HEK293 (cell line): ENCODE data around the gene CEP295NL.

ENCODE experiments used
- CTCF ChIA-PET: fragments of 350-600 bp; formaldehyde crosslinking; extraction: SDS; loops from one replicate; lab custom pipeline; 2021; ENCODE audit warnings: antibody characterized with exemption; lab: Yijun Ruan, JAX
- POLR2A ChIA-PET: fragments of 300-600 bp; formaldehyde crosslinking; extraction: SDS; loops from one replicate; lab custom pipeline; 2020; ENCODE audit warnings: antibody characterized with exemption, inconsistent platforms; lab: Yijun Ruan, JAX
- H3K27ac ChIP-seq: fragments of 200-500 bp; sonication (Bioruptor generic); 2 replicates; pipeline ENCODE4 v1.5.1; 2014; ENCODE audit warnings: low read depth, low read length, control low read depth, inconsistent platforms; ENCODE audit errors: extremely low read depth
- H3K36me3 ChIP-seq, 2 experiments: fragments of 200-500 bp in 1 of 2; sonication (Bioruptor generic) in 1 of 2; 1 replicate in 1 of 2; 2 replicates in 1 of 2; pipeline ENCODE4 v1.5.1; 2014 to 2017; ENCODE audit warnings: inconsistent platforms in 2 of 2, low read length in 2 of 2; ENCODE audit not compliant: control insufficient read depth in 2 of 2, insufficient read depth in 1 of 2
- H3K4me1 ChIP-seq: fragments of 200-500 bp; sonication (Bioruptor generic); 2 replicates; pipeline ENCODE4 v1.5.1; 2014; ENCODE audit warnings: mild to moderate bottlenecking, low read length, inconsistent platforms; ENCODE audit not compliant: control insufficient read depth, insufficient read depth
- H3K4me3 ChIP-seq: 2 replicates; pipeline ENCODE4 v1.5.1; 2011; ENCODE audit warnings: low read depth, mild to moderate bottlenecking, control low read depth, low read length, moderate library complexity
- H3K9me3 ChIP-seq: fragments of 200-500 bp; sonication (Bioruptor generic); 2 replicates; pipeline ENCODE4 v1.5.1; 2014; ENCODE audit warnings: low read depth, low read length, inconsistent platforms; ENCODE audit not compliant: control insufficient read depth, insufficient read depth
- KLF1 ChIP-seq: fragments of 450-650 bp; formaldehyde crosslinking; IDR thresholded peaks from 2 replicates; pipeline ENCODE4 v1.5.1; 2016; ENCODE audit warnings: missing biosample characterization, missing genetic modification characterization
- OSR2 ChIP-seq: fragments of 450-650 bp; formaldehyde crosslinking; IDR thresholded peaks from 2 replicates; pipeline ENCODE4 v1.5.1; 2016; ENCODE audit warnings: missing biosample characterization, missing genetic modification characterization
- PATZ1 ChIP-seq: fragments of 450-650 bp; formaldehyde crosslinking; IDR thresholded peaks from 2 replicates; pipeline ENCODE4 v1.5.1; 2016; ENCODE audit warnings: missing biosample characterization, missing genetic modification characterization
- PRDM1 ChIP-seq: fragments of 450-650 bp; formaldehyde crosslinking; IDR thresholded peaks from 2 replicates; pipeline ENCODE4; 2016; ENCODE audit warnings: missing biosample characterization, missing genetic modification characterization
- SCRT2 ChIP-seq: fragments of 450-650 bp; formaldehyde crosslinking; IDR thresholded peaks from 2 replicates; pipeline ENCODE4 v1.5.1; 2016; ENCODE audit warnings: missing biosample characterization, missing genetic modification characterization
- TRIM28 ChIP-seq: IDR thresholded peaks from 2 replicates; pipeline ENCODE4 v1.6.1; 2011; ENCODE audit warnings: low read length, control low read depth, borderline replicate concordance
- ZBTB17 ChIP-seq: fragments of 450-650 bp; formaldehyde crosslinking; IDR thresholded peaks from 2 replicates; pipeline ENCODE4 v1.5.1; 2016; ENCODE audit warnings: missing biosample characterization, missing genetic modification characterization
- ZBTB8A ChIP-seq: fragments of 450-650 bp; formaldehyde crosslinking; IDR thresholded peaks from 2 replicates; pipeline ENCODE4 v1.5.1; 2016; ENCODE audit warnings: missing biosample characterization, missing genetic modification characterization
- ZNF221 ChIP-seq: fragments of 450-650 bp; formaldehyde crosslinking; IDR thresholded peaks from 2 replicates; pipeline ENCODE4 v1.5.1; 2017; ENCODE audit warnings: missing biosample characterization, missing genetic modification characterization, borderline replicate concordance
- ZNF266 ChIP-seq: fragments of 450-650 bp; formaldehyde crosslinking; IDR thresholded peaks from 2 replicates; pipeline ENCODE4 v1.5.1; 2016; ENCODE audit warnings: missing biosample characterization, missing genetic modification characterization, low read depth
- ZNF311 ChIP-seq: fragments of 450-650 bp; formaldehyde crosslinking; IDR thresholded peaks from 2 replicates; pipeline ENCODE4 v1.5.1; 2017; ENCODE audit warnings: missing biosample characterization, missing genetic modification characterization, borderline replicate concordance
- ZNF48 ChIP-seq: fragments of 450-650 bp; formaldehyde crosslinking; IDR thresholded peaks from 2 replicates; pipeline ENCODE4 v1.5.1; 2016; ENCODE audit warnings: missing biosample characterization, missing genetic modification characterization
- ZNF585B ChIP-seq: fragments of 450-650 bp; formaldehyde crosslinking; IDR thresholded peaks from 2 replicates; pipeline ENCODE4 v1.5.1; 2016; ENCODE audit warnings: missing biosample characterization, missing genetic modification characterization
- ZNF600 ChIP-seq: fragments of 450-650 bp; formaldehyde crosslinking; IDR thresholded peaks from 2 replicates; pipeline ENCODE4 v1.5.1; 2016; ENCODE audit warnings: missing biosample characterization, missing genetic modification characterization
- ZNF610 ChIP-seq: fragments of 450-650 bp; formaldehyde crosslinking; IDR thresholded peaks from 2 replicates; pipeline ENCODE4 v1.5.1; 2016; ENCODE audit warnings: missing biosample characterization, missing genetic modification characterization, borderline replicate concordance
- ZNF623 ChIP-seq: fragments of 450-650 bp; formaldehyde crosslinking; IDR thresholded peaks from 2 replicates; pipeline ENCODE4 v1.5.1; 2016; ENCODE audit warnings: missing biosample characterization, missing genetic modification characterization
- ZNF777 ChIP-seq: fragments of 450-650 bp; formaldehyde crosslinking; IDR thresholded peaks from 2 replicates; pipeline ENCODE4 v1.5.1; 2017; ENCODE audit warnings: missing biosample characterization, missing genetic modification characterization, borderline replicate concordance
- ZNF785 ChIP-seq: fragments of 450-650 bp; formaldehyde crosslinking; IDR thresholded peaks from 2 replicates; pipeline ENCODE4 v1.5.1; 2016; ENCODE audit warnings: missing biosample characterization, missing genetic modification characterization
- TF ChIP-seq, protein P1 (sequence below): fragments of 450-650 bp; formaldehyde crosslinking; IDR thresholded peaks from 2 replicates; pipeline ENCODE4 v1.5.1; 2016; ENCODE audit warnings: missing biosample characterization, missing genetic modification characterization
- TF ChIP-seq, protein P2 (sequence below): fragments of 450-650 bp; formaldehyde crosslinking; IDR thresholded peaks from 2 replicates; pipeline ENCODE4 v1.5.1; 2016; ENCODE audit warnings: missing biosample characterization, missing genetic modification characterization
- TF ChIP-seq, protein P3 (sequence below): fragments of 450-650 bp; formaldehyde crosslinking; IDR thresholded peaks from 2 replicates; pipeline ENCODE4 v1.5.1; 2016; ENCODE audit warnings: missing biosample characterization, missing genetic modification characterization
- TF ChIP-seq, protein P4 (sequence below): fragments of 450-650 bp; IDR thresholded peaks from 2 replicates; pipeline ENCODE4 v1.5.1; 2018; ENCODE audit warnings: missing biosample characterization, missing genetic modification characterization

CEP295NL gene

DNA sequence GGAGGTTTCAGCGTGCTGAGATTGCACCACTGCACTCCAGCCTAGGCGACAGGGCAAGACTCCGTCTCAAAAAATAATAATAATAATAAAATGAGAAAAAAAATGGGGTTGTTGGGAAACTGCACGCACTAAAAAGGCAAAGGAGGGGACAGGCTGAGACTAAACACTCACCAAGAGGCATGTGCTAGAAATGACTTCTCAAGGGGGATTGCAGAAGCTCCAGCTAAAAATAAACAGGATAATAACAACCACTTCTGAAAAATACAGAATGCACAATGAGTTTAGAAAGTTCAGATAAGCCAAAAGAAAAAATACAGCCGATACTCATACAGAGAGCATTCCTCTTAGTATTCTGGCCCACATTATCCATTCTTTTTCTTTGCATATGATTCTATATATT lies 37.3 kb upstream of the CEP295NL start:
- ChIA-PET CTCF (interaction anchor here (0.6 to 1.9 kb wide), 3 partner anchors 32 to 87 kb away, joined by 3 to 9 read pairs (median 4); no protein-coding TSS in a partner anchor), POLR2A (interaction anchor here (0.9 kb wide), 1 partner anchor 27 kb away, joined by 3 read pairs; no protein-coding TSS in a partner anchor)
- Histone ChIP-seq H3K36me3 (no peaks in the 10 kb centered on the region), H3K4me3 (no peak overlapping the region), H3K9me3 (no peaks in the 10 kb centered on the region), H3K27ac (no peak overlapping the region), H3K4me1 (peaks cover 6% of the 10 kb centered on the region)
- TF ChIP-seq ZNF623 (no peak), ZNF221 (tag by site-specific recombination) (no peak), ZNF610 (tag by site-specific recombination) (no peak), TRIM28 (no peak), ZNF266 (tag by site-specific recombination) (no peak), ZNF785 (tag by site-specific recombination) (no peak), ZNF311 (no peak), PATZ1 (tag by site-specific recombination) (no peak), PRDM1 (tag by site-specific recombination) (no peak), OSR2 (no peak), SCRT2 (tag by site-specific recombination) (no peak), ZNF585B (tag by site-specific recombination) (no peak), ZNF48 (tag by site-specific recombination) (no peak), ZNF777 (no peak)
- TF ChIP-seq, protein P1, sequence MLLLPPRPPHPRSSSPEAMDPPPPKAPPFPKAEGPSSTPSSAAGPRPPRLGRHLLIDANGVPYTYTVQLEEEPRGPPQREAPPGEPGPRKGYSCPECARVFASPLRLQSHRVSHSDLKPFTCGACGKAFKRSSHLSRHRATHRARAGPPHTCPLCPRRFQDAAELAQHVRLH (tag by site-specific recombination), result no peak
- TF ChIP-seq, protein P2, sequence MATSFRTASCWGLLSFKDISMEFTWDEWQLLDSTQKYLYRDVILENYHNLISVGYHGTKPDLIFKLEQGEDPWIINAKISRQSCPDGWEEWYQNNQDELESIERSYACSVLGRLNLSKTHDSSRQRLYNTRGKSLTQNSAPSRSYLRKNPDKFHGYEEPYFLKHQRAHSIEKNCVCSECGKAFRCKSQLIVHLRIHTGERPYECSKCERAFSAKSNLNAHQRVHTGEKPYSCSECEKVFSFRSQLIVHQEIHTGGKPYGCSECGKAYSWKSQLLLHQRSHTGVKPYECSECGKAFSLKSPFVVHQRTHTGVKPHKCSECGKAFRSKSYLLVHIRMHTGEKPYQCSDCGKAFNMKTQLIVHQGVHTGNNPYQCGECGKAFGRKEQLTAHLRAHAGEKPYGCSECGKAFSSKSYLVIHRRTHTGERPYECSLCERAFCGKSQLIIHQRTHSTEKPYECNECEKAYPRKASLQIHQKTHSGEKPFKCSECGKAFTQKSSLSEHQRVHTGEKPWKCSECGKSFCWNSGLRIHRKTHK (tag by site-specific recombination), result no peak
- TF ChIP-seq, protein P3, sequence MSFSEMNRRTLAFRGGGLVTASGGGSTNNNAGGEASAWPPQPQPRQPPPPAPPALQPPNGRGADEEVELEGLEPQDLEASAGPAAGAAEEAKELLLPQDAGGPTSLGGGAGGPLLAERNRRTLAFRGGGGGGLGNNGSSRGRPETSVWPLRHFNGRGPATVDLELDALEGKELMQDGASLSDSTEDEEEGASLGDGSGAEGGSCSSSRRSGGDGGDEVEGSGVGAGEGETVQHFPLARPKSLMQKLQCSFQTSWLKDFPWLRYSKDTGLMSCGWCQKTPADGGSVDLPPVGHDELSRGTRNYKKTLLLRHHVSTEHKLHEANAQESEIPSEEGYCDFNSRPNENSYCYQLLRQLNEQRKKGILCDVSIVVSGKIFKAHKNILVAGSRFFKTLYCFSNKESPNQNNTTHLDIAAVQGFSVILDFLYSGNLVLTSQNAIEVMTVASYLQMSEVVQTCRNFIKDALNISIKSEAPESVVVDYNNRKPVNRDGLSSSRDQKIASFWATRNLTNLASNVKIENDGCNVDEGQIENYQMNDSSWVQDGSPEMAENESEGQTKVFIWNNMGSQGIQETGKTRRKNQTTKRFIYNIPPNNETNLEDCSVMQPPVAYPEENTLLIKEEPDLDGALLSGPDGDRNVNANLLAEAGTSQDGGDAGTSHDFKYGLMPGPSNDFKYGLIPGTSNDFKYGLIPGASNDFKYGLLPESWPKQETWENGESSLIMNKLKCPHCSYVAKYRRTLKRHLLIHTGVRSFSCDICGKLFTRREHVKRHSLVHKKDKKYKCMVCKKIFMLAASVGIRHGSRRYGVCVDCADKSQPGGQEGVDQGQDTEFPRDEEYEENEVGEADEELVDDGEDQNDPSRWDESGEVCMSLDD (tag by site-specific recombination), result no peak

GRCh38 chr17:78939615-78940014 lies 36.6 kb upstream of the CEP295NL start:
- peaks cover 13% of the 10 kb centered on the region for H3K4me1 ChIP-seq
- no peak overlapping the region for H3K27ac ChIP-seq
- H3K4me3 ChIP-seq, result no peak overlapping the region
- 0 out of 2 replicates have a peak, but pooled peaks have one; percentile 10 for TF ChIP-seq KLF1 (tag by site-specific recombination)
- peak; percentile 57; the same call in 1 of the 2 replicates for TF ChIP-seq ZBTB17 (tag by site-specific recombination)
- TF ChIP-seq, protein P4, sequence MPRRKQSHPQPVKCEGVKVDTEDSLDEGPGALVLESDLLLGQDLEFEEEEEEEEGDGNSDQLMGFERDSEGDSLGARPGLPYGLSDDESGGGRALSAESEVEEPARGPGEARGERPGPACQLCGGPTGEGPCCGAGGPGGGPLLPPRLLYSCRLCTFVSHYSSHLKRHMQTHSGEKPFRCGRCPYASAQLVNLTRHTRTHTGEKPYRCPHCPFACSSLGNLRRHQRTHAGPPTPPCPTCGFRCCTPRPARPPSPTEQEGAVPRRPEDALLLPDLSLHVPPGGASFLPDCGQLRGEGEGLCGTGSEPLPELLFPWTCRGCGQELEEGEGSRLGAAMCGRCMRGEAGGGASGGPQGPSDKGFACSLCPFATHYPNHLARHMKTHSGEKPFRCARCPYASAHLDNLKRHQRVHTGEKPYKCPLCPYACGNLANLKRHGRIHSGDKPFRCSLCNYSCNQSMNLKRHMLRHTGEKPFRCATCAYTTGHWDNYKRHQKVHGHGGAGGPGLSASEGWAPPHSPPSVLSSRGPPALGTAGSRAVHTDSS (tag by site-specific recombination), result no peak
- peak; percentile 43; the same call in 1 of the 2 replicates for TF ChIP-seq ZBTB8A (tag by site-specific recombination)
- 0 out of 2 replicates have a peak, but pooled peaks have one; percentile 8 for TF ChIP-seq ZNF600
- ChIA-PET CTCF (interaction anchor here (0.6 kb wide), 1 partner anchor 87 kb away, joined by 3 read pairs; no protein-coding TSS in a partner anchor), POLR2A (no interaction called here)
- no peaks in the 10 kb centered on the region for H3K9me3 ChIP-seq
- no peaks in the 10 kb centered on the region for H3K36me3 ChIP-seq
